ENCODE data around the gene MCCC2. TPM values are rescaled to one million over a fixed set of nuclear protein-coding genes. Genes with fewer than 3 reads are reported as not detected.
"Not testable (repeated sequence)": the region's sequence is repeated elsewhere in the genome, so short reads cannot be mapped to it uniquely, and the experiment has no call there.

Gene MCCC2
- polyA plus RNA-seq, 1 donor from 2014 or later, result 8.8 TPM

DNA sequence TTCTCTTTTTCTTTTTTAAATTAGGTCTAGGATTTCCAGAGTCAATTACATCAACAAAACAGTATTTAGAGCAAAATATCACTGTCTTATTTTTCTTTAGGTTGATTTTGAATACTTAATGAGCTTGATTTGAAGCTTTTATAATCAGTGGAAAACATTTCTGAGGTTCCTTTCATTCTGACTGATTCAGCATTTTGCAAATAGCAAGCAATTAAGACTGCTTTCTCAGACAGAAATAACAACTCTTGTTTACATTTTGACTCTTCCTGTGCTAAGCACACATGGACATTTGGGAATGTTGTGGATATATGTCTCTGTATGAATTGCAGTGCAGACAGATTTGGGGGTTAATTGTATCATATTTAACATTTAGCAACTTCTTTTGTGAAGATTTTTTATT, 22.2 kb upstream of the MCCC2 start:
- Histone ChIP-seq H4K20me1 (ENCODE audit: insufficient read depth) (no peaks in the 10 kb centered on the region), H3K27ac (ENCODE audit: low read length) (no peak overlapping the region), H3F3A (ENCODE audit: insufficient read depth, low read length, poor library complexity, severe bottlenecking) (no peaks in the 10 kb centered on the region), H3K9ac (ENCODE audit: low read length) (no peak overlapping the region), H3K9me2 (ENCODE audit: insufficient read depth, low read length) (no peaks in the 10 kb centered on the region), H3K79me2 (replicated peaks; ENCODE audit: insufficient read depth, low read length) (no peaks in the 10 kb centered on the region), H3K4me2 (ENCODE audit: low read length) (no peak overlapping the region), H2AFZ (ENCODE audit: low read depth, low read length) (no peak overlapping the region), H3K27me3 (ENCODE audit: insufficient read depth, low read depth, low read length) (no peaks in the 10 kb centered on the region), H3K9me3 (ENCODE audit: low read length) (no peaks in the 10 kb centered on the region), H3K4me3 (ENCODE audit: low read length) (no peak overlapping the region), H3K36me3 (ENCODE audit: insufficient read depth, low read length) (no peaks in the 10 kb centered on the region)
- TF ChIP-seq TAF1 (IDR thresholded peaks at IDR 0.05; ENCODE audit: low read depth) (no peak), EP300 (conservative IDR thresholded peaks at IDR 0.05; ENCODE audit: poor library complexity, severe bottlenecking) (no peak), EZH2 (IDR thresholded peaks at IDR 0.05; ENCODE audit: borderline replicate concordance, insufficient read depth, low read length, poor library complexity, severe bottlenecking) (no peak)
- TF ChIP-seq, protein P1, sequence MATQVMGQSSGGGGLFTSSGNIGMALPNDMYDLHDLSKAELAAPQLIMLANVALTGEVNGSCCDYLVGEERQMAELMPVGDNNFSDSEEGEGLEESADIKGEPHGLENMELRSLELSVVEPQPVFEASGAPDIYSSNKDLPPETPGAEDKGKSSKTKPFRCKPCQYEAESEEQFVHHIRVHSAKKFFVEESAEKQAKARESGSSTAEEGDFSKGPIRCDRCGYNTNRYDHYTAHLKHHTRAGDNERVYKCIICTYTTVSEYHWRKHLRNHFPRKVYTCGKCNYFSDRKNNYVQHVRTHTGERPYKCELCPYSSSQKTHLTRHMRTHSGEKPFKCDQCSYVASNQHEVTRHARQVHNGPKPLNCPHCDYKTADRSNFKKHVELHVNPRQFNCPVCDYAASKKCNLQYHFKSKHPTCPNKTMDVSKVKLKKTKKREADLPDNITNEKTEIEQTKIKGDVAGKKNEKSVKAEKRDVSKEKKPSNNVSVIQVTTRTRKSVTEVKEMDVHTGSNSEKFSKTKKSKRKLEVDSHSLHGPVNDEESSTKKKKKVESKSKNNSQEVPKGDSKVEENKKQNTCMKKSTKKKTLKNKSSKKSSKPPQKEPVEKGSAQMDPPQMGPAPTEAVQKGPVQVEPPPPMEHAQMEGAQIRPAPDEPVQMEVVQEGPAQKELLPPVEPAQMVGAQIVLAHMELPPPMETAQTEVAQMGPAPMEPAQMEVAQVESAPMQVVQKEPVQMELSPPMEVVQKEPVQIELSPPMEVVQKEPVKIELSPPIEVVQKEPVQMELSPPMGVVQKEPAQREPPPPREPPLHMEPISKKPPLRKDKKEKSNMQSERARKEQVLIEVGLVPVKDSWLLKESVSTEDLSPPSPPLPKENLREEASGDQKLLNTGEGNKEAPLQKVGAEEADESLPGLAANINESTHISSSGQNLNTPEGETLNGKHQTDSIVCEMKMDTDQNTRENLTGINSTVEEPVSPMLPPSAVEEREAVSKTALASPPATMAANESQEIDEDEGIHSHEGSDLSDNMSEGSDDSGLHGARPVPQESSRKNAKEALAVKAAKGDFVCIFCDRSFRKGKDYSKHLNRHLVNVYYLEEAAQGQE (IDR thresholded peaks at IDR 0.05; ENCODE audit: borderline replicate concordance), result no peak

DNA sequence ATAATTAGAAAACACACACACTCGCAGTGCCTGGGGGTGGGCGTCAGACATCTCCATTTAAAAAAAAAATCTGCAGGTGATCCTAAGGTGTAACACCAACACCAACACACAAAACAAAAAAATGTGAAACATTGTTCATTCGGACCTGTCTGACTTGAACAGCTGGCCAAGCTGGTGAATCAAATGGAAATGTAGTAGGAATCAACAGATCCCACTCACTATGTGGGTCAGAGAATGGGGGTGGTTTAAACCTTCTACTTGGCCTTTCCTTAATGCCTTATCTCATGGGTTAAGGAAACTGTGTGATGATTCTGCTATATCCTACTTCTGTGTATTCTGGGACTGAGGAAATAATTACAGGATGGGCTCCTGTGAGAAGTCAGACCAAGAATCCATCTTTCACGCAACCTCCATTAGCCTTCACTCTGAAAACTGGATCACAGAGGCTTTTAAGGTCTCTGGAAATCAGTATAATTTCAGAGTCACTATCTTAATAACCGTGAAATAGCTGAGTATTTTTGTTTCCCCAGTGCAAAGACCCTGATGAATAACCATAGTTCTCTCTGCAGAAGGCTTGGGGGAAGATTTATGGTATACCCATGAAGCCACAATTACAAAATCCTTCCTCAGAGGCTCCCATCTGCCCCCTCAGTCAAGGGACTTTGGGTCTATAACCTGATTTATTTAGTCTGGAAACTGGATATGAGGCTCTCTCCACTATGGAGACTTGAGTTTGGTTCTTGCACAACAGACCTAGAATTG, 17.2 kb upstream of the MCCC2 start:
- Histone ChIP-seq H3K4me3 (ENCODE audit: low read length) (no peak overlapping the region), H3K9me2 (ENCODE audit: insufficient read depth, low read length) (no peaks in the 10 kb centered on the region), H3K4me2 (ENCODE audit: low read length) (no peak overlapping the region), H3K79me2 (replicated peaks; ENCODE audit: insufficient read depth, low read length) (no peaks in the 10 kb centered on the region), H3K9me3 (ENCODE audit: low read length) (no peaks in the 10 kb centered on the region), H3K27ac (ENCODE audit: low read length) (no peak overlapping the region), H3F3A (ENCODE audit: insufficient read depth, low read length, poor library complexity, severe bottlenecking) (no peaks in the 10 kb centered on the region), H2AFZ (ENCODE audit: low read depth, low read length) (no peak overlapping the region), H3K27me3 (ENCODE audit: insufficient read depth, low read depth, low read length) (no peaks in the 10 kb centered on the region), H3K36me3 (ENCODE audit: insufficient read depth, low read length) (no peaks in the 10 kb centered on the region), H3K9ac (ENCODE audit: low read length) (no peak overlapping the region), H4K20me1 (ENCODE audit: insufficient read depth) (no peaks in the 10 kb centered on the region)
- no peak for TF ChIP-seq POLR2AphosphoS5 (IDR thresholded peaks at IDR 0.05)
- TF ChIP-seq EZH2 (IDR thresholded peaks at IDR 0.05; ENCODE audit: borderline replicate concordance, insufficient read depth, low read length, poor library complexity, severe bottlenecking), result no peak
- TF ChIP-seq SMC3 (conservative IDR thresholded peaks at IDR 0.05; ENCODE audit: poor library complexity), result no peak
- TF ChIP-seq TAF1 (IDR thresholded peaks at IDR 0.05; ENCODE audit: low read depth), result no peak
- no peak for TF ChIP-seq RAD21 (conservative IDR thresholded peaks at IDR 0.05)
- TF ChIP-seq MXI1 (conservative IDR thresholded peaks at IDR 0.05; ENCODE audit: poor library complexity, severe bottlenecking), result no peak
- TF ChIP-seq, protein P1 (IDR thresholded peaks at IDR 0.05; ENCODE audit: borderline replicate concordance), result no peak
- TF ChIP-seq EP300 (conservative IDR thresholded peaks at IDR 0.05; ENCODE audit: poor library complexity, severe bottlenecking), result no peak
- TF ChIP-seq, protein P2, sequence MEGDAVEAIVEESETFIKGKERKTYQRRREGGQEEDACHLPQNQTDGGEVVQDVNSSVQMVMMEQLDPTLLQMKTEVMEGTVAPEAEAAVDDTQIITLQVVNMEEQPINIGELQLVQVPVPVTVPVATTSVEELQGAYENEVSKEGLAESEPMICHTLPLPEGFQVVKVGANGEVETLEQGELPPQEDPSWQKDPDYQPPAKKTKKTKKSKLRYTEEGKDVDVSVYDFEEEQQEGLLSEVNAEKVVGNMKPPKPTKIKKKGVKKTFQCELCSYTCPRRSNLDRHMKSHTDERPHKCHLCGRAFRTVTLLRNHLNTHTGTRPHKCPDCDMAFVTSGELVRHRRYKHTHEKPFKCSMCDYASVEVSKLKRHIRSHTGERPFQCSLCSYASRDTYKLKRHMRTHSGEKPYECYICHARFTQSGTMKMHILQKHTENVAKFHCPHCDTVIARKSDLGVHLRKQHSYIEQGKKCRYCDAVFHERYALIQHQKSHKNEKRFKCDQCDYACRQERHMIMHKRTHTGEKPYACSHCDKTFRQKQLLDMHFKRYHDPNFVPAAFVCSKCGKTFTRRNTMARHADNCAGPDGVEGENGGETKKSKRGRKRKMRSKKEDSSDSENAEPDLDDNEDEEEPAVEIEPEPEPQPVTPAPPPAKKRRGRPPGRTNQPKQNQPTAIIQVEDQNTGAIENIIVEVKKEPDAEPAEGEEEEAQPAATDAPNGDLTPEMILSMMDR (IDR thresholded peaks at IDR 0.05; ENCODE audit: poor library complexity, severe bottlenecking), result no peak

DNA sequence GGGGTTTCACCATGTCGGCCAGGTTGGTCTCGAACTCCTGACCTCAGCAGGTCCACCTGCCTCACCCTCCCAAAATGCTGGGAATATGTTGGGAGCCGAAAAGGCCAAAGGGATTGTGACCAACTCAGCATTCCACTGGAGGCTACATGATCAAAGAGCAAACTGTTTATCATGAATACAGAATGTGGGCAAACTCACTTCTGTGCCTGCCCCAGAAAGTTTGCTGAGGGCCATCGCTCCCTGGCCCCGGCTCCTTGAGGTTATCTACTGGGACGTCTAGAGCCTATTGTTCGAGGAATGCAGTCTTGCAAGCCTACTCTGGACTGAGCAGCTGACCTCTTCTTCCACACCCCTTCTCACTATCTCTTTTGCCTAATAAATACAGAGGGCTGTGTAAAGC, 15.3 kb upstream of the MCCC2 start:
- H3F3A ChIP-seq (ENCODE audit: insufficient read depth, low read length, poor library complexity, severe bottlenecking); H4K20me1 ChIP-seq (ENCODE audit: insufficient read depth): not testable (repeated sequence)

More for the DNA sequence above, 15.3 kb upstream of the MCCC2 start:
- H3K27ac ChIP-seq (ENCODE audit: low read length); H3K36me3 ChIP-seq (ENCODE audit: insufficient read depth, low read length); H3K9ac ChIP-seq (ENCODE audit: low read length); H3K4me3 ChIP-seq (ENCODE audit: low read length); H3K79me2 ChIP-seq (replicated peaks; ENCODE audit: insufficient read depth, low read length); H3K9me2 ChIP-seq (ENCODE audit: insufficient read depth, low read length); H3K27me3 ChIP-seq (ENCODE audit: insufficient read depth, low read depth, low read length); H2AFZ ChIP-seq (ENCODE audit: low read depth, low read length); H3K4me2 ChIP-seq (ENCODE audit: low read length); H3K9me3 ChIP-seq (ENCODE audit: low read length): not testable (repeated sequence)
